Stimulated activated CD8-positive, alpha-beta memory T cell treated with anti-CD3 and anti-CD28 coated beads, Interleukin-15, amount 100 ng/mL, for 48 hours (primary cell): Measurements from ENCODE around the gene PPFIBP2.
A peak's percentile ranks its signal among the peaks of the same experiment; 100 is the strongest.

Source experiments
- DNase-seq, 2 donors: peaks; one replicate each; pipeline ENCODE4 v3.0.0-alpha.2; 2020; ENCODE audit warnings: low read depth in 2 of 2

PPFIBP2 gene

DNA sequence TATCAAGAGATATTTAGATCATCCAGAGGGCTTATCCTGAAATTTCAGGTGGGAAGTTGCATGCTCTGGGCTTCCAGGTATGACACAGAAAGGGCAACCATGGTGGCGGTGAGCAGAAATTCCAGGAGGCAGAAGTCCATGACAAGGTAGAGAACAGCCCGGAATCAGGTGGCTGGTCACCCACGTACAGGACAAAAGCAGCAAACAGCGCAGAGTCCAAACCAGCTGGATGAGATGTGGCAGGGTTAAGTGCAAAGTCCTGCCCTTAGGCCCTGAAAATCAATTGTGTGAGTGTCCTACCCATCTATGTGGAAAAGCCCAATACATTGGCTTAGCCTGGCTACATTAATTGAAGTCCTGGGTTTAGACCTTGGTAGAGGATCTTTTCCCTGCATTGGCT, 11.6 kb downstream of the PPFIBP2 start:
- no peak for DNase-seq

DNA sequence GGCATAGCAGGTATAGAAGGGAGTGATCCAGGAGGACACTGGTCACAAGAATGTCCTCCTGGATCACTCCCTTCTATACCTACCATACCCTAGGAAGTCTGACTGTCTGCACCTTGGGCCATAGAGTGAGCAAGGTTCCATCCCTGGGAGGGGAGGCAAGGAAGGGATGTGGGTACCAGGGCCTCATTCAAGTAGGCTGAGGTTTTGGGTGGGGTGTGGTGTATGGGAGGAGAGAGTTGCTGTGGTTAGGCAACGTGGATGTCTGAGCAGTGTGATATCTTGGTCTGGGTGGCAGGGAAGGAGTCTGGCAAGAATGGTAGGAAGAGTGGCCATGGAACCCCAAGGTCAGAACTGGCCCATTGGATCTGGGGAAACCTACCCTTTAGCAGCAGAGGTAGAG, 13.2 kb downstream of the PPFIBP2 start:
- DNase-seq = no peak

DNA sequence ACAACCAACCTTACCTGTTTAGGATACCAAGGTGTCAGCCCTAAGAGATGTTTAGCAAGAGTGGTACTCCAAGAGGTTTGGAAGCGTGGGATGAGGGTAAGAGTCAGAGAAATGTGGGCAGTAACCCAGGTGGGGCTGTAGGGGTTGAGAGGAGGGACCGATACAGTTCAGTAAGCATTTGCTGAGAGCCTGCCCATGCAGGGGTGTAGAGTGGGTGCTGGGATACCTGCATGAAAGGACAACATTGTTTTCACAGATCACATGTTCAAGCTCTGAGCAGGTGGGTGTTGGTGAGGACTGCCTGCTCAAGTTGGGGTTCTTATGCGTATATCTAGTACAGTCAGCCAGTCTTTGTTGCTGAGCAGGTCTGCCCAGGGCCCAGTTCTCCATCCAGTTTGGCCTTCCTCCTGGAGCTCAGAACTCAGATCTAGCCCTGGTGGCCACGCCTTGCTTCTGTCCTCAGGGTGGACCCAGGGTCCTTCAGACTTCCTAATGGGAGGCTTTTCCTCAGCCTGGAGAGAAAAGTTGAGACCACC, 14.8 kb downstream of the PPFIBP2 start:
- DNase-seq = no peak

DNA sequence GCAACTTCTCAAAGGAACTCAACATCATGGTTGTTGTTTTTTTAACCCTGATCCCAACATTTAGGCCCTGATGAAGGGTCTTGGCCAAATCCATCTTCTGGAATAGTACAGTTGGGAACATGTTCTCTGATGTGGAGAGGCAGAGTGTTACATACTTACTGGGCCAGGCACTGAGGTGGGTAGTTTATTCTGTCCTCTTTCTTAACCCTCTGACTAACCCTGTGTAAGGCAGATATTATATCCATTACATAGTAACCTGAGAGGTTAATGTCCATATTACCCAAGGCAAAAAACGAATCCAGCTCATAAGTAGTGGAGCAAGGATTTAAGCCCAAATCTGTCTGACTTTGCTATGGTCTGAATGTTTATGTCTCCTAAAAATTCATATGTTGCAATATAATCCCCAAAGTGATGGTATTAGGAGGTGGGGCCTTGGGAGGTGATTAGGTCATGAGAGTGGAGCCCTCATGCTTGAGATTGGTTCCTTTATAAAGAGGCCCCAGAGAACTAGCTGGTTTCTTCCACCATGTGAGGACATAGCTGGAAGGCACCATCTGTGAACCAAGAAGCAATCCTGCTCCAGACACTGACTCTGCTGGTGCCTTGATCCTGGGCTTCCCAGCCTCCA, 16.3 kb downstream of the PPFIBP2 start:
- no peak for DNase-seq

DNA sequence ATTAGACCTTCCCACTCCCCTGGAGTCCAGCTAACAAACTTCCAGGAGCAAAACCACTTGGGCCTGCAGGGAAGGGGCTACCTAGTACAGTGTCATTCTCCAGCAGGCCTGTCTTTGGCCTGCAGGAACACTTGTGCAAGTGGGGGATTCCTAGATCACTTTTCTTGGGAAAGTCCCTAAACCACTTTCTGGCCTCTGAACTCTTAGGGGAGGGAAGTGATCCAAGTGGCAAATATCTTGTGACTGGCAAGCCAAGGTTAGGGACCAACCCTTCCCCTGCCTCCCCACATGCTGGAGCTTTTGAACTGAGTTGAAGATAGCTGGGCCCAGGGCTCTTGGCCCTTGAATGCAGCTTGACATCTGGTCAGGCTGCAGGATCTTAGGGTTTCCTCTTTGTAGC, 17.2 kb downstream of the PPFIBP2 start:
- DNase-seq = no peak

DNA sequence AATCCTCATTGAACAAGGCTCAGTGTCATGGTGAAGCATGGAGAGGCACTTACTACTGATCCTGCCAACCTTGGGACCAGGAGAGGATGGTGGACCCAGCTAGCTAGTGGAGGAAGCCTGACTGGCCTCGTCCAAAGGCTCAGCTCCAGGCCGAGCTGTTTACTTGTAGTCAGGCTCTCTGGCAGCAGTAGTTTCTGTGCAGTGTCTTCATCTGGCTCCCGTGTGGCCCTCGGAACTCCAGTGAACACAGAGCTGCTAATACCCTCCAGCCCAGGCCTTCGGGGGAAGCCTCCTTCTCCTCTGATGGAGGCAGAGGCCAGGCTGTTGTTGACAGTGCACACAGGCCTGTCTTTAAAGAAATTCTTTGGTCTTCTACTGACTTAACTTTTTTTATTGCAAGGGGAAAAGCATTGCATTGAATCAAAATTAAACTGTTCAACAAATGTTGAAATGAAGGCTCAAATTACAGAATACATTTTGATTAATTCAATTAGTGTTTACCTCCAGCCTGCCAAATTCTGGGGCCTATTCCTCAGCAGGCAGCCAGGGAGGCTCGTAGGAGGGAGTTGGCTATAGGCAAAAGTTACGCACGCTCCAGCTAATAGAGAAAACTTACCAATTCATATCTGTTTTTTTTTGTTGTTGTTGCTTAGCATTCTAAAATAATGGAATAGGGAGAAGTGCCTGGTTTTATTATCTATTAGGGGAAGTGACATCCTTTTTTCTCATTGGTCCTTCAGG, 18.8 kb downstream of the PPFIBP2 start:
- DNase-seq = no peak

DNA sequence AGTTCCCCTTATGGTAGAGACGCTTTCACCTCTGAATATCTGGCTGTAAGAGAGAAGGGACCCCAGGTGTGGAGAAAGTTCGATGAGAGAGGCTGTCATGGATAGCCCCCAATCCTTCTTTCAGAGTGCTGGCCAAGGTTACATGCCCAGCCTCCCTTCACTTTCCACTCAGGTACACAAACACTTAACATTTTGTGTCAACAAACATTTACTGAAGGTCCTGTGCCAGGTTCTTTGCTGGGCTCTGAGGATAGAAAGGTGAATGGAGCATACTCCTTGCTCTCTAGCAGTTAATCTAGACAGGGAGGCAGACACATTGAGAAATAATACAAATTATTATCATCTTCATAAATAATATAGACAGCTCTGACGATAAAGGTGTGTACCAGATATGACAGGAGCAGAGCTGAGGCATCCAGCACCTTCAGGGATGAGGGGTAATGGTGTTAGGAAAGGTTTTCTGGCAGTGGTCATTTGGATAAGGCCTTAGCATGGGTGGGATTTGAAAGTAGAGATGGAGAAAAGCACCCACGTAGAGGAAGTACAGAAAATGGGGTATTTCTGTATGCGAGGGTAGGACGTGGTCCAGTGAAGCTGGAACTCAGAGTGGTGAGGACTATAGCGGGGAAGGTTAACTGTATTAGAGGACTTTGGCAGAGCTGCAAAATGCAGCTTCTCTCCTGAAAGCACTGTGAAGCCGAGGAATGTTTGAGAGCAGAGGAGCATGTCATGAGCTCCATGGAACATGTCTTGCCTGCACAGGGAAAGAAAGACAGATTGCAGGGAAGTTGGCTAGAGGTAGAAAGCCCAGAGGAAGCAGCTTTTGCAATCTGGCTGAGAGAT, 19.6 kb downstream of the PPFIBP2 start:
- DNase-seq = no peak

DNA sequence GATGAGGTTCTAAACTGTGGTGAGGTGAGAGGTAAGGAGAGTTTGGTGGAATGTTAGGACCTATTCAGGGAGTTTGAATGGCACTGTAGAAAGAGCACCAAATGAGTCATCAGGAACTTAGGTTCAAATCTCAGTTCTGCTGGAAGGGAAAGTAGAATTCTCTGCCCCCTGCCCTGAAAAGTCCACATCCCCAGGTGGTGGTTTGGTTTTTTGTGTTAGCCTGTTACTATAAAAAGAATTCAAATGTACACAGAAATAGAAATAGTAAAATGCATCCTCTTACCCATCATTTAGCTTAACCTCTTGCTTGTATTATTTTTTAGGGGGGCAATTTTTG, 20.2 kb downstream of the PPFIBP2 start:
- no peak for DNase-seq

DNA sequence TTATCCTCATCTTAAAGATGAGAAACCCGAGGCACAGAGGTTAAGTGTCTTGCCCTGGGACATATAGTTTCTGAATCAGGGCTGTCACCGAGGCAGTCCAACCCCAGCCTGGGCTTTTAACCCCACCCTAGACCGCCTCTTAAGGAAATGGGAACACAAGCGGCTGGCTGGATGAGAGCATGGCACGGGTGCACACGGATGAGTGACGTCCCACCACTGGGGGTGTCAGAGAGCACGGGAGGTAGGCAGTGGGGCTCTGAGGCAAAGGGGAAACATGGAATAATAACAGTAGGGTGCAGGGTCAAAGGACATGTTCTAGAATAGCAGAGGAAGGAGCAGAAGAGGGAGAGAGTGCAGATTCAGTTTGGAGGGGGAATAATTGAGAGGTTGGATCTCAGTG, 22.3 kb downstream of the PPFIBP2 start:
- no peak for DNase-seq

DNA sequence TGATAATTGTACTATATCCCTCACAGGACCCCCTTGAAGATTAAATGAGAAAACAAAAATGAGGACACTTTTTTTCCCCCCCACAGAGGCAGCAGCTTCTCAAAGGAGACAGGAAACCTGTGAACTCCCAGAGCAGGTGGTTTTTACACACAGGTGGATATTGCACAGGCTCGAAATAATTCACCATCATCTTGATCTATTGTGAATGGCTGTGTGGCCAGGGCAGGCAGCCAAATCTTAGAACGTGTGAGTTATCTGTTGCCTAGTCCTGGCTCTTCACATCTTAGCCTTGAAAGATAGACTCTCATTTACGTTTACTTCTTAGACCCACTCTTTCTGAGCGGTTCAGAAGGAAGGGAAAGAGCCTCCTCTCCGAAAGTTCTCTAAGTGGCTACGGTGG, 23.5 kb downstream of the PPFIBP2 start:
- DNase-seq = no peak

DNA sequence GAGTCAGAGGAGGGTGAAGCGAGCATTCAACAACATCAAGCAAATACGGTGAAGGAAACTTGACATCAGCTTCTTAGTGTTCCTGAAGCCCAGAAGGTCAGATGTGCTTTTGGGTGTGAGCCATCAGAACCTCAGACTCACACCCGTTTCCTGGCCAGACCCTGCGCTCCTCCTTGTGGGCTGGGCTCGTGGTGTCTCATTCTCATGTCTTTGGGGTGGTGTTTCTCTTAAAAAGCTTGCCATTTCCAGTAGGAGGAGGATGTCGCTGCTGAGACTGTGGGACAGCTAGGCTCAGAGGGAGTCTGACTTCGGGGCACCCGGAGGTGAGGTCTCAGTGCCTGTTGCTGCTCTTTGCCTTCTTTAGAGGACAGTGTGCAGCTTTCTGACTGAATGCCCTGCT, 24.2 kb downstream of the PPFIBP2 start:
- DNase-seq = peak in 1 of 2 donors; percentile 4

DNA sequence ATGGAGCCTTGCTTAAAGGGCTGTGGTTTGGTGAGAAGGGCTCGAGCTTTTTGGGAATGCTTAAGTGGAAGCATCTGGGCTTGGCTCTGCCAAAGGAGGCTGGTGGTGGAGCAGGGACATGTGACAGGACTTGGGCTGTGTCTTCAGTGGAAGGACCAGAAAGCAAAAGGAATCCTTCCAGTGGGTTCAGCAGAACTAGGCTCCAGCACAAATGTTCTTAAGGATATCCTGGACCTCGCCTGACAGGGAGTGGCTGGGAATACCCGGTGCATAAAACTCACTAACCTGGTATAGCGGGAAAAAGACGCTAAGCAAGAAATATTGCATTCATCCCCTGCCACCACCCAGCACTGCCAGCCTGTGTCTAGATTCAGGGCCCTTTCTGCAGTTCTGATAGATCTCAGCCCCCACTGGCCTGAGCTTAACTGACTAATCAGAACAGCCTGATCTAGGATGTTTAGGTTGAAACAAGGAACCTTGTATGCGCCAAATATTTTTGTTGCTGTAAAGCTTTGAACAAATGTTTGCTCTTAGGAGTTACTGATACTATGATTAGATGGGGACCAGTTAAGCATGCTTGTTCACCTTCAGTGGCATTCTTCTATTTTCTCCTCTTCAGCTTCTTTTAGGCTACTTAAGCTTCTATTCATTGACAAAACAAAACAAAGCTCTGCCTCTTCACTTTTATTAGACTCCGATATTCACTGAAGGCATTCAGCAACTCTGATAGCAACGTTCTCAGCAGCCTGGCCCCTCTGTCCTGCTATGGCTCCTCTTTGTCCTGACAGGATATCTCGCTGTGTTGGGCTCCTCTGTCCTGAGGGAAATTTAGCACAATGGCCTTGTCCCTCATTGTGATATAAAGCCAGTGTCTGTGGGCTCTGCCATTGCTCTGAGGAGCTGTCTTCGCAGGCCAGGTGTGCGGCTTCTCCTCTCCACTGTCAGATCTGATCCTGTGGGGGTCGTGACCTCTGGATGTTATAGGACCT, 25.0 kb downstream of the PPFIBP2 start:
- DNase-seq = no peak

DNA sequence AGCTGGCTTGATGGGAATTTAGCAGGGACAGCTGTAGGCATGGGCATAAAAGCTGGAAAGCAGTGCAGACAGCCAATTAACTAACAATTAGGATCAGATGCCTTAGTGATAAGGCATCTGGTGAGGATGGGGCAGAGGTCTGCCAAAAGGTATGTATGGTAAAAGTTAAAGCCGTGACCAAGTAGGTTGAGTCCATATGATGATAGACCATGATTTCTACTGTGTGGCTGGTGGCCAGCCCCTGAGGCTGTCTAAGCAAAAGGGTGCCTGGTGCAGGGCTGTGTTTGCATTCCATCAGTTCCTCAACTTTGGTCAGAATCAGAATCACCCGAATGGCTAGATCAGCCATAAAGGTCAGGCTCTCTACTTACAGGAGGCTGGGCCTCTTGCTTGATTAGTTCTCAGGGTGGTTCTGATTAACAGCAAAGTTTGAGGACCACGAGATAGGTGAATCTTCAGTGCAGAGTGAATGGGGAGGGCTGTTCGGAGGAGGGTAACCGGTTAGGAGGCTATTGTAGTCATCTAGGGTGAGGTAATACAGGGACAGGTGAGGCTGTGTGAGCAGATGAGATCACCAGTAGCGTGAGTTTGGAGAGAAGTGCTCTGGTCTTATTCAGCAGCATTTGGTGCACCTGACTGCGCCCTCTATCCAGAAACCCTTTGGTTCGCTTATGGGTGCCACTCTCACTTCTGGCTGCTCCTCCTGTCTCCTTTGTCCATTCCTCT, 27.2 kb downstream of the PPFIBP2 start:
- no peak for DNase-seq

DNA sequence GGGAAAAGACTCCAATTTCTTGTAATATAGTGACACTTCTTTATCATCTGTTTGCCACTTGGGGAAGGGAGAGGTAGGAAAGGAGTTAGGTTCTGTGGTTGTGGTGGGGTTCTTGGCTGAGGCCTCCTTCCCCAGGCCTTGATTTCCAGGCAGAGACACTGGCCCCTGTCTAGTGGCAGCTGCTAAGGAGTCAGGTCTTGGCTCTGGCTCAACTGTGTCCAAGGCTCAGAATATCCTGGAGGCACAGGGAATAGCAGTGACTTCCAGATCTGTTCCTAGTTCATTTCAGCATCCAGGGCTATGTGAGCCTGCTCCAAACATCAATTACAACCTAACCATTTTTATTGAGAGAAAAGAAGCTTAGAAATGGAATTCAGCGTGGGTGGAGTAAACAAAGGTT, 29.5 kb downstream of the PPFIBP2 start:
- no peak for DNase-seq

DNA sequence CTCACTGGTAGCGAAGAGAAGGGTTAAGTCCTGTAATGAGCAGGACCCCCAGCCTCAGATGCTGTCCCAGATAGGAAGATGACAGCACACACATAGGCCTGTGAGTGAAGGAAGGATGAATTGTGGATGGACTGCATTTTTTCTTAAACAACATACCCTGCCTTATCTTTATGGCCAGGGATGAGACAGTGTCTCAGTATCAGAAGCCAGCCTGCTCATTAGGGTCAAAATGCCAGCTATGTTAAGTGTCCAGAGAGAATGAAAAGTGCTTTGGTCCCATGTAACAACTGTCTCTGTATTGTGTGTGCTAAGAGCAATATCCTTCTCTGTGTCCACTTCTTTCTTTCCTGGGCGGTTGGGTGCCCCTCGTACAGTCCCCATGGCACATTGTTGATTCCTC, 30.2 kb downstream of the PPFIBP2 start:
- no peak for DNase-seq

DNA sequence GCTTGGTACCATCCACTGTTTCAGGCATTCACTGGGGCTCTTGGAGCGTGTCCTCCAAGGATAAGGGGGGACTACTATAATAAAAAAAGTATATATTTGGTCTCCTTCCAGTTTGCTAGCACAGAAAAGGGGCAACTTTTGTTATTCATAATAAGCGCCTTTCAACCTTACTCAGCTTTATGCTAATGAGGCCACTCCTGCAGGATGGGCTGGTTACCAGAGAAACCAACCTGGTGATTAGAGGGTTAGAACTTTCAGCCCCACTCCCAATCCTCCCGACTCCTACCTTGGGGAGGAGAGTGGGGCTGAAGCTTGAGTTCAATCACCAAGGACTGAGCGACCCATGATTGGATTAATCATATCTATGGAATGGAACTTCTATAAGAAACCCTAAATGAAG, 31.8 kb downstream of the PPFIBP2 start:
- no peak for DNase-seq

DNA sequence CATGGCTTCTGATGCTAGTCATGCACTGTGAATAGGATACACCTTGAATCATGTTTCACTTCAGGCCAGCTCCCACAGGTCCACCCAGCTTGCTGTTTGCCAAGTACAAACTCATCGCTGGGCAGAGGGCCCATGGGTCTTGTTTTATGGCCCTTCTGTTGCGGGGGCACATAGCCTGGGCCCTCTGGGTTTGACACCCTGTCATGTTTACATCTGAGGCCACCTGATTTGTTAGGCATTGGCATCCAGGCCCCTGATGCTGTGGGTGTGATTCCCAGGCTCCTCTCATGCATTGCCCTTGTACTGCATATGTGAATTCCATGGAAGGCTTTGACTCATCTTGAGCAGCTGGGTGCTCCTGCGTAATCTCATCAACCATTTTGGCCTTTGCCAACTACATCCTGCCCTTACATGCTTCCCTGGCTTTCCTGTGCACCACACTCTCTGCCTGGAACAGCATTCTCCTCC, 32.6 kb downstream of the PPFIBP2 start:
- DNase-seq = no peak

DNA sequence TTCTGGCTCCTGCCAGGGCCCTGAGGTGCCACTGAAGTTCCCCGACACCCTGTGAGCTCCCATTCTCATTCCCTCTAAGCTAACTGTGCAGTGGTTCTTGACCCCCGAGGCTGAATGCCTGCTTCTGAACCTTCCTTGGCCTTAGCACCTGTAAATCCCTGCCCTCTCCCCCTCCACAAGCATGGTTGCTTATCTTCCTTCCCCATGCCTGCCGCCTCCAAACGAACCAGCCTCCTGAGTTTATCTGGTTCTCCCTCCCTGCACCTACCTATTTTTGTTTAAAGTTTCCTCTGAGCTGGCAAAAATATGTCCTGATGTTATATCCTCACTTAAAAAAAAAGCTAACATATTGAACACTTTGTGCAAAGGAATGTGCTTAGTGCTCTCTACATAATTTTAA, 33.9 kb downstream of the PPFIBP2 start:
- no peak for DNase-seq

DNA sequence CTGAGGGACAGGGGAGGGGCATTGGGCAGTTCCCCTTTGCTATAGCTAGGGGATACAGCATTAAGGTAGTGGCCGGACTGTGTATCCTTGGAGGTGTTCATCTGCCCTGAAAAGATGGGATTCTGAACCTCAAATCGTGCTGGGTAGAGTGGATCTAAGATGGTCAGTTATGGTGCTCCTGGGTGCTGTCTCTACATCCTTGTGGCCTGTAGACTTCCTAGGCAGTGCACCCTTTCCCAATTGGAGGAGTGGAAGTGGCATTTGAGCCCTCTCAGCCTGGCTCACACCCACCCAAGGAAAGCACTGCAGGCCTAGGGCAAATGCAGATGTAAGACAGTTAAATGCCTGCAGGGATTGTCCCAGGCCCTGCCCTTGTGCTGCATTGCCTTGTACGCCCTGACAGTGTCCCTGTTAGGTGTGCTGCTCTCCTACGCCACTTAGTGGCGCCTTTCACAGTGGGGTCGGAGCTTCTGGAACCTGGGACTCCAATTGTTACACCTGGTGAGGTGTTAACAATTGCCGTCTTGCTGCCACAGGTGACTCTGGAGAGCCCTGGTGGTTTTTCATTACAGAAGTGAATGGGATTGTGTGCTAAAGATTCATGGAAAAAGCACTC, 35.0 kb downstream of the PPFIBP2 start:
- DNase-seq = no peak

DNA sequence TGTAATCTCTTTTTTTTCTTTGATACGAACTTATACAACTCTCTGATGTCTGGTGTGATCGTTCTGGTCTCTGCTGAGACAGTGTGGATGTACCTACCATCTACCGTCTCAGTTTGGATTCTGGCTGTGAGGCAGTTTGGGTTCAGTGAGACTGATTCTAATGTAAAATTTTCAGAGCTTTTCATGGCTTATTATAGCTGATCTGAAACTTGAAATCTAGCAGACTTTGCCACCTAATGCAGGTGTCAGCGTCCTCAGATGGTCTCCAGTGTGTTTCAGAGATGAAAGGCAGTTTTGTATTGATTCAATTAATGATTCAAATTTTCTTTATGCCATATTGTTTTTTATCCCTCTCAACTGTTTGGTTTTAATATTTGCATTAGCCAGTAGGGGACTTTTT, 35.9 kb downstream of the PPFIBP2 start:
- DNase-seq = no peak
